H1 (cell line): ENCODE measurements around the gene EPHA1. TPM values are rescaled to one million over a fixed set of nuclear protein-coding genes. Genes with fewer than 3 reads are reported as not detected.

Experiments
- CTCF ChIA-PET: fragments of 300-600 bp; sonication (Branson Sonifier 250); formaldehyde crosslinking; loops from one replicate; lab custom pipeline; 2021; ENCODE audit not compliant: partially characterized antibody; lab: Charles Lee
- POLR2A ChIA-PET: fragments of 300-600 bp; sonication (Branson Sonifier 250); formaldehyde crosslinking; loops from one replicate; lab custom pipeline; 2021; ENCODE audit warnings: inconsistent platforms; ENCODE audit not compliant: partially characterized antibody; lab: Charles Lee
- DNase-seq, 2 experiments: peaks; one replicate each; pipeline versions ENCODE4 v3.0.0 to v3.0.0-alpha.2; 2010 to 2022; ENCODE audit warnings: low spot score in 2 of 2, low read depth in 1 of 2, mixed read lengths in 1 of 2
- FAIRE-seq: peaks from 2 replicates; lab custom pipeline; 2011; peaks lifted over from hg19 to GRCh38; lab: Jason Lieb, UNC
- H2AFZ ChIP-seq: 2 replicates; pipeline ENCODE4 v1.8.1; 2012; ENCODE audit warnings: low read length, inconsistent platforms
- H2AK5ac ChIP-seq: 2 replicates; pipeline ENCODE4 v1.6.1; 2013; ENCODE audit warnings: low read depth, low read length
- H2BK120ac ChIP-seq: replicated peaks from 2 replicates; pipeline ENCODE3; 2013; ENCODE audit warnings: low read depth, low read length, inconsistent platforms
- H2BK12ac ChIP-seq: 2 replicates; pipeline ENCODE4 v1.6.1; 2013; ENCODE audit warnings: low read depth, low read length
- H2BK15ac ChIP-seq: 2 replicates; pipeline ENCODE4 v1.6.1; 2013; ENCODE audit warnings: low read length
- H2BK20ac ChIP-seq: 2 replicates; pipeline ENCODE4 v1.6.1; 2013; ENCODE audit warnings: low read length
- H2BK5ac ChIP-seq: 2 replicates; pipeline ENCODE4 v1.6.1; 2013; ENCODE audit warnings: low read depth, low read length
- H3K14ac ChIP-seq: 2 replicates; pipeline ENCODE4 v1.6.1; 2013; ENCODE audit warnings: inconsistent platforms; ENCODE audit not compliant: insufficient read length
- H3K18ac ChIP-seq: 2 replicates; pipeline ENCODE4 v1.6.1; 2013; ENCODE audit warnings: low read length; ENCODE audit errors: extremely low read depth
- H3K23ac ChIP-seq: 2 replicates; pipeline ENCODE4 v1.6.1; 2013; ENCODE audit warnings: inconsistent platforms; ENCODE audit not compliant: insufficient read length
- H3K23me2 ChIP-seq: 2 replicates; pipeline ENCODE4 v1.6.1; 2013; ENCODE audit warnings: low read depth, low read length
- H3K27ac ChIP-seq: 2 replicates; pipeline ENCODE4 v1.6.1; 2011; ENCODE audit warnings: low read depth, low read length, inconsistent platforms
- H3K27me3 ChIP-seq, 4 experiments: replicated peaks in 1 of 4; 1 replicate in 1 of 4; 2 replicates in 3 of 4; pipeline versions ENCODE4 v1.6.1 to v1.8.1; 2011 to 2013; ENCODE audit warnings: low read length in 3 of 4, mild to moderate bottlenecking in 3 of 4, inconsistent platforms in 2 of 4, mixed read lengths in 2 of 4, moderate library complexity in 1 of 4; ENCODE audit not compliant: control insufficient read depth in 3 of 4, insufficient read depth in 3 of 4; ENCODE audit errors: extremely low read depth in 1 of 4
- H3K36me3 ChIP-seq, 4 experiments: 2 replicates each; pipeline versions ENCODE4 v1.6.1 to v1.8.1; 2011 to 2013; ENCODE audit warnings: mild to moderate bottlenecking in 4 of 4, low read length in 3 of 4, moderate library complexity in 2 of 4, control low read depth in 1 of 4, inconsistent platforms in 1 of 4; ENCODE audit not compliant: insufficient read depth in 4 of 4, control insufficient read depth in 2 of 4
- H3K4ac ChIP-seq: replicated peaks from 2 replicates; pipeline ENCODE3; 2013; ENCODE audit warnings: low read length, low read depth, mixed read lengths, inconsistent platforms; ENCODE audit not compliant: insufficient read length
- H3K4me1 ChIP-seq, 4 experiments: replicated peaks in 1 of 4; 1 replicate in 1 of 4; 2 replicates in 3 of 4; pipeline versions ENCODE4 v1.6.1 to v1.8.1; 2011 to 2013; ENCODE audit warnings: low read length in 3 of 4, inconsistent platforms in 2 of 4, mixed read lengths in 1 of 4; ENCODE audit not compliant: insufficient read depth in 4 of 4, control insufficient read depth in 3 of 4
- H3K4me2 ChIP-seq, 2 experiments: 2 replicates each; pipeline versions ENCODE4 v1.6.1 to v1.8.1; 2011 to 2013; ENCODE audit warnings: low read depth in 2 of 2, low read length in 2 of 2, control low read depth in 1 of 2, inconsistent platforms in 1 of 2, mild to moderate bottlenecking in 1 of 2; ENCODE audit not compliant: insufficient read depth in 1 of 2
- H3K4me3 ChIP-seq, 4 experiments: fragments of 200-600, 300-600 bp in 1 of 4; sonication (generic), shearing (Covaris generic), sonication (Bioruptor Twin) in 1 of 4; 2 replicates each; pipeline versions ENCODE4 v1.5.1 to v1.8.1; 2011 to 2016; ENCODE audit warnings: low read length in 4 of 4, low read depth in 3 of 4, control low read depth in 2 of 4, inconsistent platforms in 2 of 4, mild to moderate bottlenecking in 2 of 4, mixed read lengths in 1 of 4, moderate library complexity in 1 of 4; ENCODE audit not compliant: insufficient read depth in 2 of 4; ENCODE audit errors: extremely low read depth in 1 of 4
- H3K56ac ChIP-seq: replicated peaks from 2 replicates; pipeline ENCODE3; 2013; ENCODE audit warnings: low read depth, mild to moderate bottlenecking, mixed read lengths, low read length, inconsistent platforms; ENCODE audit not compliant: insufficient read length
- H3K79me1 ChIP-seq: 2 replicates; pipeline ENCODE4 v1.6.1; 2013; ENCODE audit warnings: low read depth, low read length, control low read depth
- H3K79me2 ChIP-seq, 2 experiments: 2 replicates each; pipeline versions ENCODE4 v1.6.1 to v1.8.1; 2012 to 2013; ENCODE audit warnings: low read length in 2 of 2, mild to moderate bottlenecking in 2 of 2, inconsistent platforms in 1 of 2; ENCODE audit not compliant: insufficient read depth in 2 of 2, control insufficient read depth in 1 of 2
- H3K9ac ChIP-seq, 4 experiments: replicated peaks in 1 of 4; 1 replicate in 1 of 4; 2 replicates in 3 of 4; pipeline versions ENCODE4 v1.6.1 to v1.8.1; 2011 to 2013; ENCODE audit warnings: low read depth in 3 of 4, low read length in 3 of 4, control low read depth in 2 of 4, mild to moderate bottlenecking in 2 of 4, moderate library complexity in 2 of 4, inconsistent platforms in 1 of 4; ENCODE audit errors: extremely low read depth in 1 of 4
- H3K9me3 ChIP-seq, 2 experiments: 2 replicates each; pipeline versions ENCODE4 v1.6.1 to v1.8.1; 2012 to 2013; ENCODE audit warnings: mild to moderate bottlenecking in 2 of 2, moderate library complexity in 2 of 2, control low read depth in 1 of 2, inconsistent platforms in 1 of 2, low read depth in 1 of 2, low read length in 1 of 2, mixed read lengths in 1 of 2; ENCODE audit not compliant: insufficient read depth in 2 of 2
- H4K20me1 ChIP-seq, 2 experiments: replicated peaks in 1 of 2; 2 replicates each; pipeline versions ENCODE3 to v1.8.1; 2011 to 2013; ENCODE audit warnings: inconsistent platforms in 2 of 2, low read length in 2 of 2, mild to moderate bottlenecking in 1 of 2; ENCODE audit not compliant: insufficient read depth in 2 of 2, control insufficient read depth in 1 of 2
- H4K5ac ChIP-seq: 2 replicates; pipeline ENCODE4 v1.6.1; 2013; ENCODE audit warnings: low read length, low read depth, mixed read lengths, inconsistent platforms; ENCODE audit not compliant: insufficient read length
- H4K8ac ChIP-seq: 2 replicates; pipeline ENCODE4 v1.8.0; 2013; ENCODE audit warnings: mild to moderate bottlenecking, moderate library complexity, low read length, inconsistent platforms; ENCODE audit not compliant: insufficient read depth; ENCODE audit errors: extremely low read depth
- H4K91ac ChIP-seq: replicated peaks from 2 replicates; pipeline ENCODE3; 2013; ENCODE audit warnings: low read length, mixed read lengths, inconsistent platforms; ENCODE audit not compliant: insufficient read length
- ATF3 ChIP-seq: IDR thresholded peaks from 2 replicates; pipeline ENCODE4 v1.6.1; 2011; ENCODE audit warnings: low read depth, mild to moderate bottlenecking, low read length; ENCODE audit not compliant: insufficient read depth
- BACH1 ChIP-seq: IDR thresholded peaks from 2 replicates; pipeline ENCODE4 v1.6.1; 2012; ENCODE audit warnings: low read length, improper control_type of control experiment
- CHD2 ChIP-seq: IDR thresholded peaks from 2 replicates; pipeline ENCODE4 v1.6.1; 2012; ENCODE audit warnings: low read length, improper control_type of control experiment
- E2F6 ChIP-seq: IDR thresholded peaks from 2 replicates; pipeline ENCODE4 v1.6.1; 2012; ENCODE audit warnings: inconsistent platforms
- EGR1 ChIP-seq: IDR thresholded peaks from 2 replicates; pipeline ENCODE4 v1.6.1; 2011; ENCODE audit warnings: low read depth, low read length, borderline replicate concordance
- GABPA ChIP-seq: IDR thresholded peaks from 2 replicates; pipeline ENCODE4 v1.6.1; 2011; ENCODE audit warnings: mild to moderate bottlenecking, low read length, moderate library complexity, borderline replicate concordance; ENCODE audit not compliant: insufficient read depth
- HDAC6 ChIP-seq: IDR thresholded peaks from one replicate; pipeline ENCODE4 v1.7.1; 2012; ENCODE audit warnings: low read depth, mild to moderate bottlenecking, inconsistent platforms, low read length, moderate library complexity
- JUN ChIP-seq: IDR thresholded peaks from 2 replicates; pipeline ENCODE4 v1.6.1; 2011; ENCODE audit warnings: low read depth, mild to moderate bottlenecking, improper control_type of control experiment, low read length
- SIN3A ChIP-seq, 2 experiments: IDR thresholded peaks in 1 of 2; conservative IDR thresholded peaks in 1 of 2; 2 replicates each; pipeline ENCODE4 v1.6.1; 2011 to 2012; ENCODE audit warnings: low read length in 2 of 2, improper control_type of control experiment in 1 of 2, low read depth in 1 of 2, mild to moderate bottlenecking in 1 of 2
- SIRT6 ChIP-seq: IDR thresholded peaks from one replicate; pipeline ENCODE4 v1.7.1; 2012; ENCODE audit warnings: low read length, inconsistent platforms
- SP1 ChIP-seq: IDR thresholded peaks from 2 replicates; pipeline ENCODE4 v1.6.1; 2011; ENCODE audit warnings: low read depth, low read length
- SRF ChIP-seq: IDR thresholded peaks from 2 replicates; pipeline ENCODE4 v1.6.1; 2011; ENCODE audit warnings: mild to moderate bottlenecking, low read depth, low read length, moderate library complexity
- ZNF274 ChIP-seq: IDR thresholded peaks from 2 replicates; pipeline ENCODE4 v1.7.0; 2012; ENCODE audit warnings: low read length, borderline replicate concordance; ENCODE audit errors: extremely low read depth
- WGBS, 2 experiments: shearing (Covaris generic) in 1 of 2; methylation state at CpG; one replicate each; pipeline versions ENCODE4 v1.1.6 to v1.1.7; 2013 to 2015; ENCODE audit warnings: low lambda C conversion rate in 2 of 2, mixed read lengths in 2 of 2, inconsistent platforms in 1 of 2, low coverage in 1 of 2, missing lambda C conversion rate in 1 of 2; ENCODE audit not compliant: insufficient replicate concordance in 2 of 2, insufficient coverage in 1 of 2, insufficient read length in 1 of 2; ENCODE audit errors: extremely low coverage in 1 of 2, missing lambda C conversion rate in 1 of 2; 5-methylcytosine and 5-hydroxymethylcytosine counted together
- polyA plus RNA-seq, 7 experiments: library from polyadenylated mRNA; depleted of rRNA in 3 of 7; stranded (reverse) in 5 of 7; unstranded in 2 of 7; fragments of >200 nt in 5 of 7; fragments of 200-250 nt in 2 of 7; gene quantifications; 1 replicate in 5 of 7; 2 replicates in 1 of 7; 4 replicates in 1 of 7; pipeline versions ENCODE4 v1.2.1 to v1.2.3, GENCODE V29; 2011 to 2013; ENCODE audit warnings: missing spikeins in 2 of 7, mixed read lengths in 2 of 7
- total RNA-seq: library from RNA; stranded (reverse); fragmentation: NEBNext Ultra II Directional; extraction: Animal tissue kit (Norgen Biotek cat#: 25700); gene quantifications from 2 replicates; pipeline ENCODE4 v1.2.1, GENCODE V29; 2021

EPHA1 gene
- total and polyA plus RNA-seq, 2 of the 8 experiments (the other 6 are each of a cell fraction or from before 2014, with no cell fraction given), result 86.5 to 133 TPM

- Histone ChIP-seq H3K9me3 (no peaks in the 10 kb centered on the region), H2BK20ac (no peak overlapping the region), H2BK5ac (no peak overlapping the region), H2AK5ac (no peak overlapping the region), H3K14ac (no peak overlapping the region), H3K23me2 (peaks cover 16% of the 10 kb centered on the region), H4K8ac (no peak overlapping the region), H2AFZ (no peak overlapping the region), H3K4ac (no peak overlapping the region), H3K4me2 (no peak overlapping the region), H4K91ac (no peak overlapping the region), H3K9ac (no peak overlapping the region), H4K20me1 (no peaks in the 10 kb centered on the region), H3K4me3 (no peak overlapping the region), H3K79me2 (no peaks in the 10 kb centered on the region), H2BK120ac (no peak overlapping the region), H3K56ac (no peak overlapping the region), H2BK15ac (no peak overlapping the region), H3K27ac (no peak overlapping the region), H3K4me1 (peaks cover 4 to 11% (median 10%) of the 10 kb centered on the region in 4 experiments), H3K23ac (no peak overlapping the region), H3K36me3 (peaks cover 2 to 35% (median 16%) of the 10 kb centered on the region in 4 experiments; a peak in 6 of 8 replicates), H3K18ac (no peak overlapping the region), H2BK12ac (no peak overlapping the region), H3K79me1 (no peaks in the 10 kb centered on the region), H4K5ac (no peak overlapping the region), H3K27me3 (peaks cover 0 to 7% (median 3%) of the 10 kb centered on the region in 4 experiments; a peak in 4 of 7 replicates)
- 88% methylated on average over 12 of the region's 12 CpGs; no CpG with 5 or more reads in 1 of the 2 experiments for WGBS, 2 experiments
- DNase-seq (no peak), FAIRE-seq (no peak)
- POLR2A ChIA-PET, result interaction anchor here (0.7 to 18.8 kb wide), 5 partner anchors 8 to 49 kb away, joined by 3 to 233 read pairs (median 7); partner anchors contain the start of gene ZYX
- CTCF ChIA-PET, result interaction anchor here (1.2 to 7.1 kb wide), 8 partner anchors 10 to 53 kb away, joined by 3 to 29 read pairs (median 14); partner anchors contain the start of gene ZYX
- TF ChIP-seq EGR1, result no peak
- no peak for TF ChIP-seq E2F6
- no peak for TF ChIP-seq BACH1
- no peak for TF ChIP-seq GABPA
- TF ChIP-seq JUN, result no peak
- no peak for TF ChIP-seq SIRT6
- no peak for TF ChIP-seq SRF
- no peak for TF ChIP-seq ATF3
- TF ChIP-seq CHD2, result no peak
- TF ChIP-seq SP1, result no peak
- TF ChIP-seq ZNF274, result no peak
- TF ChIP-seq SIN3A (conservative IDR thresholded peaks at IDR 0.05 in 1 of 2, IDR thresholded peaks at IDR 0.05 in 1 of 2; ENCODE audit: low read depth in 1 of 2, low read length in 2 of 2), result no peak
- TF ChIP-seq HDAC6, result no peak
Observed at GRCh38 chr7:143358626-143359025, 50.0 kb downstream of the EPHA1 start.
